ENCODE data around the gene PDLIM7. TPM values are rescaled to one million over a fixed set of nuclear protein-coding genes. Genes with fewer than 3 reads are reported as not detected.

PDLIM7 gene
- total and polyA plus RNA-seq, 10 of the 15 experiments (the other 5 are each of a cell fraction or from before 2014, with no cell fraction given), result 0.82 to 36.6 (median 19.3) TPM

GRCh38 chr5:177472460-177473442 lies 24.7 kb downstream of the PDLIM7 start (continued):
- TF ChIP-seq CTCF (IDR thresholded peaks at IDR 0.05 in 2 of 3, conservative IDR thresholded peaks at IDR 0.05 in 1 of 3; ENCODE audit: control insufficient read depth in 2 of 3, extremely low read depth in 1 of 3, insufficient read depth in 1 of 3, low read depth in 3 of 3, low read length in 3 of 3) (peak in 1 of 3 experiments; percentile 7; a peak in 1 of 6 replicates), KLF5 (IDR thresholded peaks at IDR 0.05; ENCODE audit: partially characterized antibody) (no peak), CREM (IDR thresholded peaks at IDR 0.05; ENCODE audit: low read depth) (no peak; the same call in 1 of the 2 replicates), ATF7 (IDR thresholded peaks at IDR 0.05; ENCODE audit: low read depth) (no peak), SMAD1 (IDR thresholded peaks at IDR 0.05; ENCODE audit: low read depth, partially characterized antibody) (no peak), YY1 (IDR thresholded peaks at IDR 0.05; ENCODE audit: low read depth, low read length) (no peak), ZNF622 (IDR thresholded peaks at IDR 0.05) (no peak), SMC3 (IDR thresholded peaks at IDR 0.05; ENCODE audit: borderline replicate concordance, low read length) (no peak), SMAD5 (IDR thresholded peaks at IDR 0.05; ENCODE audit: low read depth) (no peak), RUNX3 (IDR thresholded peaks at IDR 0.05; ENCODE audit: low read length) (peak; percentile 49), TCF12 (IDR thresholded peaks at IDR 0.05; ENCODE audit: low read depth, low read length) (0 out of 2 replicates have a peak, but pooled peaks have one; percentile 39), IRF4 (IDR thresholded peaks at IDR 0.05; ENCODE audit: low read depth, low read length) (no peak), BCL11A (IDR thresholded peaks at IDR 0.05; ENCODE audit: low read depth, low read length) (no peak), RAD51 (IDR thresholded peaks at IDR 0.05) (no peak), ZBTB11 (CRISPR knock-in tag; IDR thresholded peaks at IDR 0.05) (no peak), ZNF384 (IDR thresholded peaks at IDR 0.05; ENCODE audit: borderline replicate concordance, low read depth, low read length) (no peak), SMARCA5 (IDR thresholded peaks at IDR 0.05) (peak; percentile 7; the same call in 1 of the 2 replicates), MTA2 (IDR thresholded peaks at IDR 0.05; ENCODE audit: low read depth) (0 out of 2 replicates have a peak, but pooled peaks have one; percentile 11), SUZ12 (IDR thresholded peaks at IDR 0.05; ENCODE audit: unreplicated experiment) (no peak), GATAD2B (conservative IDR thresholded peaks at IDR 0.05; ENCODE audit: low read depth) (peak; percentile 14; the same call in 1 of the 2 replicates), KAT2A (conservative IDR thresholded peaks at IDR 0.05; ENCODE audit: control insufficient read depth, low read depth, low read length) (no peak), ZSCAN29 (IDR thresholded peaks at IDR 0.05) (no peak), RB1 (IDR thresholded peaks at IDR 0.05; ENCODE audit: borderline replicate concordance) (no peak), GABPA (IDR thresholded peaks at IDR 0.05; ENCODE audit: low read depth) (no peak), RBBP5 (conservative IDR thresholded peaks at IDR 0.05) (no peak), IRF3 (IDR thresholded peaks at IDR 0.05) (no peak), NR2C1 (IDR thresholded peaks at IDR 0.05) (no peak)

Measured in GM12878 (cell line).